Motor neuron (in vitro differentiated cells): ENCODE data around the gene PAK6. TPM values are rescaled to one million over a fixed set of nuclear protein-coding genes. Genes with fewer than 3 reads are reported as not detected.

ENCODE experiments used
- ATAC-seq, 8 experiments: fragments of 200-7000 bp; cut with Tn5 transposase; replicated peaks in 6 of 8; 2 replicates each; pipeline ENCODE4 v1.8.0; 2021; ENCODE audit warnings: mild to moderate bottlenecking in 8 of 8, moderate library complexity in 8 of 8
- H3K27ac ChIP-seq, 2 donors: fragments of 250-450 bp; sonication (Bioruptor Pico); 2 replicates each; pipeline ENCODE4 v1.9.0; 2021; ENCODE audit warnings: antibody characterized with exemption in 2 of 2, mild to moderate bottlenecking in 2 of 2, moderate library complexity in 1 of 2
- H3K4me1 ChIP-seq, 2 donors: fragments of 250-450 bp; sonication (Bioruptor Pico); replicated peaks in 1 of 2; 2 replicates each; pipeline ENCODE4 v1.6.1; 2021; ENCODE audit warnings: antibody characterized with exemption in 2 of 2, mild to moderate bottlenecking in 2 of 2, moderate library complexity in 1 of 2
- H3K4me3 ChIP-seq, 5 donors: fragments of 250-450 bp; sonication (Bioruptor Pico); 2 replicates each; pipeline ENCODE4 v1.9.0; 2021; ENCODE audit warnings: antibody characterized with exemption in 5 of 5, mild to moderate bottlenecking in 5 of 5, moderate library complexity in 4 of 5
- WGBS, 10 experiments: fragments of 450-650 bp; shearing (Covaris generic); methylation state at CpG; one replicate each; pipeline ENCODE4 v1.0.0; 2022; 5-methylcytosine and 5-hydroxymethylcytosine counted together
- in situ Hi-C, 9 experiments: fragments of 400-800 bp; cut with MboI; loops; one replicate each; pipeline ENCODE4 v1.15.0; 2021; ENCODE audit warnings: low sequenced_read_pairs in 9 of 9, low pct_unique_long_range_greater_than_20kb in 2 of 9; ENCODE audit not compliant: unreplicated experiment in 9 of 9
- total RNA-seq, 8 experiments: library from RNA; unstranded; fragments of 300-600 nt; gene quantifications; 2 replicates each; pipeline versions ENCODE4 v1.2.3 to v1.2.4, GENCODE V29; 2022

PAK6 gene
- total RNA-seq, 8 experiments from 2014 or later: 0.56 to 13.1 (median 2.3) TPM

DNA sequence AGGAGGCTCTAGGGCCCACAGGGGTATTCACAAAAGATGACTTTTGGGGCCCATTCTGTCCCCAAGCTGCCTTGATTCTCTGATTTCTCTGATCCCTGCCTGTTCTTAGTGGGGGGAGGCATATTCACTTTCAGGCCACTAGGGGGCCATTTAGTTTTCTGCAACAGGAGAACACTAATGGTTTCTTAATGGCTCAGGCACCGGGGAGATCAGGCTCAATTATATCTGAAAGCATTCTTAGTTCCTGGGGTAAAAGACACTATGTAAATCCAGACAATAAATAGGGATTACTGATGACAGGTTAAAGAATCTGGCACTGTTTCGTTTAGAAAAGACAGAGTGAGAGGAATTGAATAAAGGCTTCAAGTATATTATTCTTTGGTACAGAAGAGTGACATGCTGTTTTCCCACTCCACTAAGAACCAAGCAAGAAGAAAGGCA lies 82.1 kb downstream of the PAK6 start:
- in situ Hi-C loops: no loop called here
- peak in 2 of 8 experiments; percentile 11 to 18 for ATAC-seq
- WGBS, 10 experiments: 0 to 10% (median 0%) methylated on average over 1 to 2 of the region's 2 CpGs; no CpG with 5 or more reads in 2 of the 10 experiments
- H3K4me1 ChIP-seq: peaks cover 22 to 32% of the 10 kb centered on the region in 2 donors
- H3K27ac ChIP-seq: no peak overlapping the region
- H3K4me3 ChIP-seq: no peak overlapping the region

DNA sequence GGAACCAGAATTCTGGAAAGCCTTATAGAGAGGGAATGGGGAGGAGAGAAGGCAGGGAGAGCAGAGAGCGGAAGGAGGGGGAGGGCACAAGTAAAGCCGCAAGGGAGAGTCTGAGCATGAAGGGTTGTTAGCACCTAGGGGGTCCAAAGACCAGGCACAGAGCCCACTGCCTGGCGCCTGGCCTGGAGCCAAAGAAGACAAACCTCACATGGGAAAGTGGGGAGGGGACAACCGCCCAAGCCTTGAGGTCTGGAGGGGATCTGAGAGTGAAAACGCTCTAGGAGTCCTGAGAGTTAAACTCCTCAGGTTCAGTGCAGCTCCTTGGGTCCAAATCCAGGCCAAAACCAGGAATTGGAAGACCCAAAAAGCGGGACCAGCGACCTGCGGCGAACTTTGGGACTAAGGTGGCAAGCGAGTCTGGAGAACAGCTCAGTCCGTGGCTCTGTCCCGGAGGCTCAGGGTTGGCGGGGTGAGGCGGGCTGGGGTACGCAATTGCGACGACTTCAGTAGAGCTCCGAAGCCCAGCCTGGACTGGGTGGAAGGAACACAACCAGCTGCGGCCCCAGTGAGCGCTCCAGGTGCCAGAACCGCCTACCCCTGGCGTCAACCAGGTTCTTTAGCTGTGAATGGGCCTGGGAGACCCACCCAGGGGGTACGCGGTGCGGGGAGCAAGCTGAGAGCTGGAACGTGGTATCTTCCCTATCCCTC lies 83.8 kb downstream of the PAK6 start:
- H3K4me1 ChIP-seq: peaks cover 36 to 37% of the 10 kb centered on the region in 2 donors
- in situ Hi-C loops: no loop called here
- peak overlapping the region; percentile 50 to 91 (median 71) for H3K4me3 ChIP-seq
- WGBS, 10 experiments: 7 to 55% (median 31%) methylated on average over 2 to 8 of the region's 26 CpGs; no CpG with 5 or more reads in 4 of the 10 experiments
- ATAC-seq: no peak
- no peak overlapping the region for H3K27ac ChIP-seq

DNA sequence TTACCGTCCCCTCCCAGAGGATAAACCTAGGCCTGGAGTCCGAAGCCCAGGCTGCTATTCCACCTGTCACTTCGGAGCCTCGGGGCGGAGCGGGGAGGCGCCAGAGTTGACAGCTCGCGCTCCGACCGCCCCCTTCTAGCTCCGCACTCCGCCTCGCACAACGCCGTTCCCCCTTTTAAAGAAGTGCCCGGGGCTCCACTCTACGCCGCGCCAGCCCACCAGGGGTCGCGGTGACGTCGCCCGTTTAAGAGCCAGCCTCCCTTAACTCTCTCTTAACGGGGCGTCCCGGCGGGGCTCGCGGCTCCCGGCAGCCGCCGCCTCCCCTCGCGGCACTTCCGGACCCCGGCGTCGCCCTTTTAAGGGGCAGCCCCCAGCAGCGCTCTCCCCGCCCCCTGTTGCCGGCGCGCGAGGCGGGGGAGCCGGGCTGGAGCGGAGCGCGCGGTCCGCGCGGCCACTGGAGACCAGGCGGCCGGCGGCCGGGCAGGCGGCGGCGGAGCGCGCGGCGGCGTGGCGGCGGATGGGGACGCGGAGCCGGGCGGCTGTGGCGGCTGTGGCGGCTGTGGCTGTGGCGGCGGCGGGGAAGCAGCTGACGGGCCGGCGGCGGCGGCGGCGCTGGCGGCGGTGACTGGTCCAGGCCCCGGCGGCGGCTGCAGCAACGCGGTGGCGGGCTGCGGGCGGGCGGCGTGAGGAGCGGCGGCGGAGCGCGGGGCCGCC lies 84.5 kb downstream of the PAK6 start, which contains the start of gene INAFM2:
Gene INAFM2, plus strand, starts transcription at position 454 of the 714 bp plus-strand sequence. CDS start 364 bp downstream, outside the sequence.
- ATAC-seq: peak; percentile 77 to 93 (median 92)
- Histone ChIP-seq H3K27ac (peak within 1 kb of the TSS; percentile 52 to 60), H3K4me3 (peak within 1 kb of the TSS; percentile 50 to 91 (median 71)), H3K4me1 (peaks cover 43 to 44% of the 10 kb centered on the region in 2 donors)
- WGBS, 10 experiments: 0% methylated on average over 1 to 8 of the region's 103 CpGs; no CpG with 5 or more reads in 8 of the 10 experiments
- in situ Hi-C loops: no loop called here

DNA sequence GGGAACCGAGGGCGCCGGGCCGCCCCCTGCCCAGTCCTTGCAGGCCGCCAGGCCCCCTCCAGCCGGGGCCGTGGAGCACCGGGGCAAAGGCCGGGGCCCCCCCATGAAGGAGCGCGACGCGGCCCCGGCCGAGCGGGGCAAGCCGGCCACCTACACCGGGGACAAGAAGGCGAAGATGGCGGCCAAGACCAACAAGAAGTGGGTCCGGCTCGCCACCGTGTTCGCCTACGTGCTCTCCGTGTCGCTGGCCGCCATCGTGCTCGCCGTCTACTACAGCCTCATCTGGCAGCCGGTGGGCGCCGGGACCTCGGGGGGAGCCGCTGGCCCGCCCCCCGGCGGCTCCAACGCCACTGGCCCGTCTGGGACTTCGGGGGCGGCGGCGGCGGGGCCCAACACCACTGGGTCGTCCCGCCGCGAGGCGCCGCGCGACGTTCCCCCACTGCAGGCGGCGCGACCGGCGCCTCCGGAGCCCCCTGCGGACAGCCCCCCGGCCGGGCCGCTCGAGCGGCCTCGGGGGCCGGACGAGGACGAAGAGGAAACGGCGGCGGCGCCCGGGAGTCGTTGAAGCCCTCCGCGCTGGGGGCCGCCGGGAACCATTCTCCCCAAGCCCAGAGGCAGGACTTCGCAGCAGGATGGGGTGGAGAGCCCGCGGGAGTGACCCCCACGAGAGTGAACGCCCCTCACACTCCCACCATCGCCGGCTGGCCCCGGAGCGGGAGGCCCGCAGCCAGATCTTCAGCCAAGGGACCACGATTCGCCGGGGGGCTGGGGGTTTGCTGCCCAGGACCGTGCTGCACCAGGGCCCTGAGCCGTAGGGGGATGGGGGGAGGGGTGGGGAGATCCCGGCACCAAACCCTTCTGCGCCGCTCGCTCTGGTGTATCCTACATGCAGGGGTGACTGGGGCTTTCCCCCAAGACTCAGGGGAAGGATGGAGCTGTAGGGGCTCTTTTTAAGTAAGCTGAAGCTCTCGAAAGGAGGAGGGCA lies 85.4 kb downstream of the PAK6 start:
- 0 to 4% (median 3%) methylated on average over 4 to 10 of the region's 101 CpGs; no CpG with 5 or more reads in 7 of the 10 experiments for WGBS, 10 experiments
- H3K4me1 ChIP-seq: peaks cover 46 to 48% of the 10 kb centered on the region in 2 donors
- H3K27ac ChIP-seq: peak overlapping the region; percentile 52 to 60
- peak overlapping the region; percentile 50 to 91 (median 71) for H3K4me3 ChIP-seq
- peak; percentile 4 to 10 (median 6) for ATAC-seq
- in situ Hi-C loops: no loop called here

DNA sequence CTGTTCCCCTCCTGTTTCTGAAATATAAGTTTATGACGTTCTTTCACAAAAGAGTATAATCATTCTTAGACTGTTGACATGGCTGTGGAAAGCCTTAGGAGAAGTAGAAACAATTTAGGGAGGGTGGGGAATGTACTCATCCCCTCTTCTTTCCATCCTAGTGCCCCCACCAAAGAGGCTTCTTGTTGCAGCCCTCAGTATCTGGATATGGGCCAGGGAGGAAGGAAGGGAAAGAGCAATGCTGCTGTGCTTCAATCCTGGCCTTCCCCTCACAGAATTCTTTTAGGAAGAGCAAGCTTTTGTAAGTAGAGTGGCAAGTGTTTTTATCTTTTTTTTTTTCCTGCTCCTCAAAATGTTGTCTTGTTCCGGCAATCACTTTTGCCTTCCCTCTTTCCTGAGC lies 86.3 kb downstream of the PAK6 start:
- no peak for ATAC-seq
- in situ Hi-C loops: no loop called here
- WGBS, 10 experiments: 50 to 100% (median 86%) methylated on average over 1 to 2 of the region's 2 CpGs
- H3K4me3 ChIP-seq: peak overlapping the region; percentile 50 to 91 (median 71)
- H3K4me1 ChIP-seq: peaks cover 46 to 48% of the 10 kb centered on the region in 2 donors
- no peak overlapping the region for H3K27ac ChIP-seq

DNA sequence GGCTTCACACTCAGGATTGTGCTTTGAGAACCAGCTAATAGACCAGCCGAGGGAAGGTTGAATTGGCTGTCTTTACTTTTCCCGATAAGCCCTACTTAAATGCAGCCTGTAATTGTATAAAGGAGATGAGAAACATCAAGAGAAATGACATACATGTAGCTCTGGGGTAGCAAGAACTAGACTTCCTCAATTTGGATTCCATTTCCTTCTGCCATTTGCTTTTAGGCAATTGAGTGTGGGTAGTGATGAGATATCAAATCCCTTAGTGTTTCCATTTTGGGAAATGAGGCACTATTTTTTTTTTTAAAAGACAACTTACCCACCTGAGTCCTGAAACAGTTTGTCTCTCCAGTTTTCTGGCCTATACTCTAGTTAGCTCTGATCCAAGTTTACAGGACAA lies 86.8 kb downstream of the PAK6 start:
- no peak for ATAC-seq
- WGBS, 10 experiments: 60 to 100% (median 94%) methylated on average over 1 to 2 of the region's 2 CpGs
- Histone ChIP-seq H3K4me1 (peaks cover 46% of the 10 kb centered on the region in 2 donors), H3K27ac (no peak overlapping the region), H3K4me3 (peak overlapping the region in 3 of 5 donors; percentile 5 to 91 (median 91))
- in situ Hi-C loops: no loop called here

Other genes with a start within 250 kb of the PAK6 start
- 100 to 1,000 TPM; 255 to 393 (median 333) TPM for gene SRP14, start 199.9 kb upstream of the PAK6 start, total RNA-seq
- 10 to 100 TPM in 4 of 8 experiments, 1 to 10 TPM in 4; 2.0 to 32.7 (median 10.7) TPM for gene BMF, start 130.2 kb upstream of the PAK6 start, total RNA-seq
- gene BUB1B, start 78.0 kb upstream of the PAK6 start, total RNA-seq: 10 to 100 TPM in 3 of 8 experiments, 1 to 10 TPM in 4, under 1 TPM in 1; 0.31 to 39.0 (median 3.7) TPM
- under 1 TPM in 3 of 8 experiments, not detected in 5; 0.17 to 0.66 (median 0.27) TPM for gene ANKRD63, start 44.0 kb downstream of the PAK6 start, total RNA-seq
- gene PLCB2, start 68.9 kb downstream of the PAK6 start, total RNA-seq: 1 to 10 TPM in 6 of 8 experiments, under 1 TPM in 2; 0.87 to 3.3 (median 1.6) TPM
- gene INAFM2, start 84.6 kb downstream of the PAK6 start, total RNA-seq: 10 to 100 TPM in 6 of 8 experiments, 1 to 10 TPM in 2; 6.5 to 16.8 (median 13.4) TPM
- 10 to 100 TPM in 1 of 8 experiments, 1 to 10 TPM in 3, under 1 TPM in 4; 0.50 to 32.6 (median 1.9) TPM for gene CCDC9B, start 101.9 kb downstream of the PAK6 start, total RNA-seq
- gene PHGR1, start 112.0 kb downstream of the PAK6 start, total RNA-seq: under 1 TPM in 1 of 8 experiments, not detected in 7; 0.81 TPM
- 1 to 10 TPM in 6 of 8 experiments, under 1 TPM in 2; 0.17 to 9.1 (median 5.3) TPM for gene DISP2, start 119.2 kb downstream of the PAK6 start, total RNA-seq
- gene KNSTRN, start 143.7 kb downstream of the PAK6 start, total RNA-seq: 10 to 100 TPM; 19.5 to 63.3 (median 29.3) TPM
- gene IVD, start 166.7 kb downstream of the PAK6 start, total RNA-seq: 10 to 100 TPM; 20.3 to 93.9 (median 33.7) TPM
- 10 to 100 TPM; 10.4 to 24.9 (median 20.2) TPM for gene BAHD1, start 201.9 kb downstream of the PAK6 start, total RNA-seq
- 10 to 100 TPM in 1 of 8 experiments, 1 to 10 TPM in 7; 2.1 to 12.0 (median 6.0) TPM for gene CHST14, start 231.9 kb downstream of the PAK6 start, total RNA-seq